B cell (primary cell): ENCODE measurements around the gene TMEM132D. TPM values are rescaled to one million over a fixed set of nuclear protein-coding genes. Genes with fewer than 3 reads are reported as not detected.

Source experiments
- ATAC-seq: fragments of 200-7000 bp; cut with Tn5 transposase; one replicate; pipeline ENCODE4 v1.10.0; 2021; ENCODE audit warnings: low read depth, mild to moderate bottlenecking, moderate number of reproducible peaks, moderate library complexity
- CTCF ChIA-PET: fragments of 350-600 bp; sonication (Branson Sonifier 250); formaldehyde crosslinking; loops from one replicate; lab custom pipeline; 2021; ENCODE audit warnings: antibody characterized with exemption, inconsistent platforms; lab: Charles Lee
- POLR2A ChIA-PET: fragments of 350-600 bp; sonication (Branson Sonifier 250); formaldehyde crosslinking; loops from one replicate; lab custom pipeline; 2021; ENCODE audit warnings: antibody characterized with exemption; lab: Charles Lee
- DNase-seq: peaks from one replicate; pipeline ENCODE4 v3.0.0; 2013
- H2AFZ ChIP-seq: 2 replicates; pipeline ENCODE4 v1.6.1; 2012; ENCODE audit warnings: mild to moderate bottlenecking, low read depth, low read length; ENCODE audit not compliant: insufficient read depth, poor library complexity, severe bottlenecking
- H3K27ac ChIP-seq, 2 donors: 1 replicate in 1 of 2; 2 replicates in 1 of 2; pipeline ENCODE4 v1.5.1; 2012 to 2013; ENCODE audit warnings: low read length in 2 of 2, mild to moderate bottlenecking in 2 of 2, moderate library complexity in 1 of 2
- H3K27me3 ChIP-seq, 4 experiments: fragments of 200-600 bp in 1 of 4; sonication (generic) in 1 of 4; replicated peaks in 1 of 4; 1 replicate in 2 of 4; 2 replicates in 2 of 4; pipeline versions ENCODE4 v1.6.1 to v1.7.0; 2013 to 2016; ENCODE audit warnings: low read length in 3 of 4, mild to moderate bottlenecking in 2 of 4, mixed read lengths in 1 of 4, moderate library complexity in 1 of 4; ENCODE audit not compliant: insufficient read depth in 4 of 4, control insufficient read depth in 3 of 4; ENCODE audit errors: control extremely low read depth in 1 of 4
- H3K36me3 ChIP-seq, 2 experiments: replicated peaks in 1 of 2; 1 replicate in 1 of 2; 2 replicates in 1 of 2; pipeline versions ENCODE4 v1.6.1 to v1.7.1; 2013; ENCODE audit warnings: low read length in 1 of 2; ENCODE audit not compliant: insufficient read depth in 2 of 2, control insufficient read depth in 1 of 2; ENCODE audit errors: control extremely low read depth in 1 of 2, extremely low read depth in 1 of 2
- H3K4me1 ChIP-seq, 2 donors: fragments of 200-600 bp in 1 of 2; sonication (generic) in 1 of 2; 1 replicate in 1 of 2; 2 replicates in 1 of 2; pipeline versions ENCODE4 v1.5.1 to v1.6.1; 2013 to 2017; ENCODE audit warnings: low read length in 2 of 2; ENCODE audit not compliant: control insufficient read depth in 2 of 2, insufficient read depth in 2 of 2
- H3K4me2 ChIP-seq: replicated peaks from 2 replicates; pipeline ENCODE3; 2012; ENCODE audit warnings: mild to moderate bottlenecking, low read depth, low read length; ENCODE audit not compliant: poor library complexity, severe bottlenecking
- H3K4me3 ChIP-seq, 5 experiments: fragments of 200-600 bp in 1 of 5; sonication (generic) in 1 of 5; 1 replicate in 3 of 5; 2 replicates in 2 of 5; pipeline versions ENCODE4 v1.5.1 to v1.7.0; 2011 to 2016; ENCODE audit warnings: low read length in 4 of 5, mild to moderate bottlenecking in 4 of 5, low read depth in 2 of 5, control low read depth in 1 of 5, moderate library complexity in 1 of 5; ENCODE audit not compliant: insufficient read depth in 1 of 5; ENCODE audit errors: control extremely low read depth in 1 of 5, extremely low read depth in 1 of 5
- H3K79me2 ChIP-seq: fragments of 200-600 bp; sonication (generic); one replicate; pipeline ENCODE4 v1.6.0; 2016; ENCODE audit warnings: low read length; ENCODE audit not compliant: control insufficient read depth, insufficient read depth
- H3K9ac ChIP-seq: fragments of 200-600 bp; sonication (generic); 2 replicates; pipeline ENCODE4 v1.6.1; 2017; ENCODE audit warnings: mild to moderate bottlenecking, low read length, moderate library complexity
- H3K9me3 ChIP-seq, 3 donors: one replicate each; pipeline versions ENCODE4 v1.6.1 to v1.7.1; 2013; ENCODE audit warnings: low read length in 2 of 3; ENCODE audit not compliant: control insufficient read depth in 2 of 3, insufficient read depth in 1 of 3; ENCODE audit errors: control extremely low read depth in 1 of 3
- H4K20me1 ChIP-seq: 2 replicates; pipeline ENCODE4 v1.6.0; 2012; ENCODE audit warnings: mild to moderate bottlenecking, low read length; ENCODE audit not compliant: insufficient read depth, control insufficient read depth, poor library complexity, severe bottlenecking
- H3K27ac Mint-ChIP-seq: one replicate; pipeline ENCODE4 v1.8.0; 2021; ENCODE audit warnings: mixed read lengths
- H3K27me3 Mint-ChIP-seq: one replicate; pipeline ENCODE4 v1.8.0; 2021; ENCODE audit warnings: mixed read lengths
- H3K4me1 Mint-ChIP-seq: one replicate; pipeline ENCODE4 v1.8.0; 2021; ENCODE audit warnings: mixed read lengths
- H3K4me3 Mint-ChIP-seq: one replicate; pipeline ENCODE4 v1.8.0; 2021; ENCODE audit warnings: mixed read lengths
- H3K9me3 Mint-ChIP-seq: one replicate; pipeline ENCODE4 v1.8.0; 2022; ENCODE audit warnings: mixed read lengths; ENCODE audit not compliant: insufficient read depth
- EZH2 ChIP-seq: IDR thresholded peaks from 2 replicates; pipeline ENCODE4 v1.6.1; 2012; ENCODE audit warnings: borderline replicate concordance, low read depth, mild to moderate bottlenecking, moderate library complexity, low read length; ENCODE audit not compliant: insufficient read depth, poor library complexity, severe bottlenecking
- WGBS: methylation state at CpG from one replicate; pipeline ENCODE4 v1.1.5; 2013; ENCODE audit warnings: missing lambda C conversion rate; ENCODE audit not compliant: insufficient coverage; 5-methylcytosine and 5-hydroxymethylcytosine counted together
- intact Hi-C: fragments of 100-400 bp; cut with micrococcal nuclease; formaldehyde crosslinking; loops from one replicate; pipeline ENCODE4 v1.10.0; 2022
- polyA plus RNA-seq: library from polyadenylated mRNA; depleted of rRNA; stranded (reverse); fragments of >200 nt; gene quantifications from 2 replicates; pipeline ENCODE4 v1.2.3, GENCODE V29; 2012
- total RNA-seq, 2 donors: library from RNA; stranded (reverse); fragments of 120-200 nt in 1 of 2; gene quantifications; 1 replicate in 1 of 2; 2 replicates in 1 of 2; pipeline versions ENCODE4 v1.2.3 to v1.2.4, GENCODE V29; 2013 to 2022
- TF ChIP-seq, protein P1 (sequence below): fragments of 200-600 bp; IDR thresholded peaks from one replicate; pipeline ENCODE4 v1.8.0; 2022; ENCODE audit warnings: antibody characterized with exemption, mild to moderate bottlenecking

Gene TMEM132D
- total and polyA plus RNA-seq, 2 donors (not counting 1 experiment from before 2014, with no cell fraction given), result not detected

DNA sequence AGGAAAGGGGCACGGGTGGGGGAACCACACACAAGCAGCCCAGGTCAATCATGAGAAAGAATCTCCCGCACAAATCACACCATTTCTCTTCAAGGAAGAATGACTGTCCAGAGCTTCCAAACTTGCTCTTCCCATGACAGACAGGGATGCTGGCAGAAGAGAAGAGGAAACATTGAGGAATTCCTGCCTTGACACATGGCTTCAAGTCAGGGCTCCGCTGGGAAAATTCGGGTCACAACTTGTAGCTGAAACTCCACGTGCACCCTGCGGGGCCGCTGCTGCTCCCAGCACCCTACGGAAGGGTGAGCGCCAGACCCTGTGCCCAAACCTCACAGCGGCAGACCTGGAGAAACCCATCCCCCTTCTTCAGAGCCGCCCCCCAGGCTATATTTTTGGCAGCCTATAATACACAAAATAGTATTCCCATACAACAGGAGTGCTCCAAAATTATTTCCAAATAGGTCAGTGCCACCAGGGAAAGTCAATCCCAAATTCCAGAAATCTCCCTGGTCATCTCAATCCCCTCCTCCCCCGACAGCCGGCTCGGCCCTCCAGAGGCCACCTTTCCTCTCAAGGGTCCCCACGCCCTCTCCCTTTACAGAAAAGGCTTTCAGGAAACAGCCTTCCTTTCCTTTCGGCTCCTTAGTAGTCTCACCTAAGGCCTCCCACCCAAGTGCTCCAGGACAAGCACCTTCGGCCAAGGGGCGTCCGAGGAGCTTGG, 1.3 kb downstream of the TMEM132D start:
- Histone ChIP-seq H3K4me3 (no peak overlapping the region), H3K9ac (no peak overlapping the region), H3K4me2 (no peak overlapping the region), H3K4me1 (no peaks in the 10 kb centered on the region), H4K20me1 (no peaks in the 10 kb centered on the region), H3K36me3 (no peaks in the 10 kb centered on the region), H3K27me3 (peaks cover 0 to 10% (median 0%) of the 10 kb centered on the region in 4 experiments), H3K79me2 (no peaks in the 10 kb centered on the region), H3K9me3 (peaks cover 0 to 4% (median 0%) of the 10 kb centered on the region in 3 donors), H2AFZ (no peak overlapping the region), H3K27ac (no peak overlapping the region)
- ChIA-PET POLR2A (no interaction called here), CTCF (no interaction called here)
- intact Hi-C loops, result no loop called here
- Mint-ChIP-seq H3K27ac (no peak overlapping the region), H3K4me1 (no peaks in the 10 kb centered on the region), H3K4me3 (no peak overlapping the region), H3K27me3 (peaks cover 30% of the 10 kb centered on the region), H3K9me3 (no peaks in the 10 kb centered on the region)
- no peak for DNase-seq
- whole genome bisulfite sequencing, result 8% methylated on average over 16 of the region's 19 CpGs
- ATAC-seq, result no peak
- TF ChIP-seq, protein P1, sequence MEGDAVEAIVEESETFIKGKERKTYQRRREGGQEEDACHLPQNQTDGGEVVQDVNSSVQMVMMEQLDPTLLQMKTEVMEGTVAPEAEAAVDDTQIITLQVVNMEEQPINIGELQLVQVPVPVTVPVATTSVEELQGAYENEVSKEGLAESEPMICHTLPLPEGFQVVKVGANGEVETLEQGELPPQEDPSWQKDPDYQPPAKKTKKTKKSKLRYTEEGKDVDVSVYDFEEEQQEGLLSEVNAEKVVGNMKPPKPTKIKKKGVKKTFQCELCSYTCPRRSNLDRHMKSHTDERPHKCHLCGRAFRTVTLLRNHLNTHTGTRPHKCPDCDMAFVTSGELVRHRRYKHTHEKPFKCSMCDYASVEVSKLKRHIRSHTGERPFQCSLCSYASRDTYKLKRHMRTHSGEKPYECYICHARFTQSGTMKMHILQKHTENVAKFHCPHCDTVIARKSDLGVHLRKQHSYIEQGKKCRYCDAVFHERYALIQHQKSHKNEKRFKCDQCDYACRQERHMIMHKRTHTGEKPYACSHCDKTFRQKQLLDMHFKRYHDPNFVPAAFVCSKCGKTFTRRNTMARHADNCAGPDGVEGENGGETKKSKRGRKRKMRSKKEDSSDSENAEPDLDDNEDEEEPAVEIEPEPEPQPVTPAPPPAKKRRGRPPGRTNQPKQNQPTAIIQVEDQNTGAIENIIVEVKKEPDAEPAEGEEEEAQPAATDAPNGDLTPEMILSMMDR, result no peak
- no peak for TF ChIP-seq EZH2

DNA sequence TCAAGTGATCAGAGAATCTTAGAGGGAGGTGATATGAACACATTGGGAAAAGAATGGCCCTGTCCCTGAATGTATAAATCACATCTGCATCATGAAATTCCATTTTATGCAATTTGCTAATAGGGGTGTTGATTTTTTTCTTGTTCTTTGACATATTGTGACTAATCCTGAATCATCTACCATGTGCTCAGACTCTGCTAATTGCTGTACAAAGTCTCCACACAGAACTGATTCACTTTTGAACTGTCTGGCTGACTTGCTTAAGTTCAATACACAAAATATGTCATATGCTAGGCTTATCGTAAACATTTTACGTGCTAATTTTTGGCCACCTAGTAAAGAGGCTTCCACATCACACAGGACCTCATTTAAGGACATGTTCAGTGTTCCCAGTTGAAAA, 2.6 kb downstream of the TMEM132D start:
- H3K9me3 ChIP-seq, result peaks cover 0 to 4% (median 0%) of the 10 kb centered on the region in 3 donors
- POLR2A ChIA-PET, result no interaction called here
- H3K4me2 ChIP-seq, result no peak overlapping the region
- H3K79me2 ChIP-seq, result no peaks in the 10 kb centered on the region
- H3K4me3 Mint-ChIP-seq, result no peak overlapping the region
- H3K9ac ChIP-seq, result no peak overlapping the region
- CTCF ChIA-PET, result no interaction called here
- H3K27me3 Mint-ChIP-seq, result peaks cover 30% of the 10 kb centered on the region
- no peak overlapping the region for H3K27ac ChIP-seq
- H3K27me3 ChIP-seq, result peaks cover 0 to 10% (median 0%) of the 10 kb centered on the region in 4 experiments
- 100% methylated on average over 2 of the region's 2 CpGs for WGBS
- H3K4me1 Mint-ChIP-seq, result no peaks in the 10 kb centered on the region
- H3K4me3 ChIP-seq, result no peak overlapping the region
- no peaks in the 10 kb centered on the region for H3K4me1 ChIP-seq
- no peak overlapping the region for H2AFZ ChIP-seq
- TF ChIP-seq, protein P1, result no peak
- no peak for TF ChIP-seq EZH2
- no peaks in the 10 kb centered on the region for H4K20me1 ChIP-seq
- intact Hi-C loops, result no loop called here
- H3K9me3 Mint-ChIP-seq, result no peaks in the 10 kb centered on the region
- DNase-seq (no peak), ATAC-seq (no peak)
- H3K36me3 ChIP-seq, result no peaks in the 10 kb centered on the region
- H3K27ac Mint-ChIP-seq, result no peak overlapping the region
